Measurements from ENCODE around the gene SLCO4C1. TPM values are rescaled to one million over a fixed set of nuclear protein-coding genes. Genes with fewer than 3 reads are reported as not detected.

The SLCO4C1 gene
- total RNA-seq, 1 experiment from 2014 or later, result 4.8 TPM

DNA sequence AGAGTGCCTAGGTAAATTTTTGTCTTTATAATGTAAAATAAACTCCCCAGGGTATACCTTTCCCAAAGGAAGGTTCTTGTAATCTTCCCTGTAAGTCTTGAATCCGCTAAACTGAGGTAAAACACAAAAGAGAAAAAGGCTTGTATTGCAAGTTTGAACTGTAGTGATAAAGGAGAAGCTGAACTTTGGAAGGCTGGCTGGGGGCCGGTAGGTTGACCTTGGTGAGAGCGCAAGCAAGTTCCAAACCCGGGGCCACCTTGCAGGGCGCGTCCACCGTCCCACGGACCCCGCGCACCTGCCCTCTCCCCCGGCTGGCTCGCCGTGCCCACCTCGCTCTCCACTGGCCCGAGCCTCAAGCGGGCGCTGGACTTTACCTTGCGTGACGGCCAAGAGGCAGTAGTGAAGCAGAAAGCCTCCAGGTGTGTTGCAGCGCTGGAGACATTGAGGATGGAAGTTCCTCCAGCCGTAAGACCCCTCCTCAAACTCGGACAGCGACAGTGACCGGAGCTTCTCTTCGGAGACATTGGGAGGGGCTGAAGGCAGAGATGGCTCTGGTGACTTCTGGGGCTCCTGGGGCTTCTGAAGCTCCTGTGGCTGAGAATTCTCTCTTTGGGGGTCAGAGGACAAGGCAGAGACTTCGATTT lies 428 bp downstream of the SLCO4C1 start:
- peak overlapping the region; percentile 76 for H3K4me2 ChIP-seq (ENCODE audit: insufficient read depth, insufficient read length, low read length)
- H3K23me2 ChIP-seq (ENCODE audit: insufficient read length, low read depth, low read length, poor library complexity, severe bottlenecking), result peaks cover 4% of the 10 kb centered on the region
- no peak overlapping the region for H3K27ac ChIP-seq (ENCODE audit: insufficient read length, low read depth, low read length)
- H3K14ac ChIP-seq (ENCODE audit: insufficient read depth, low read length), result peak overlapping the region; percentile 44; the same call in 1 of the 2 replicates
- no peaks in the 10 kb centered on the region for H3K27me3 ChIP-seq (ENCODE audit: insufficient read depth, low read length)
- H2BK20ac ChIP-seq (ENCODE audit: low read depth, low read length, poor library complexity, severe bottlenecking), result no peak overlapping the region
- no peak overlapping the region for H4K91ac ChIP-seq (ENCODE audit: insufficient read length, low read depth, low read length)
- H3T11ph ChIP-seq (ENCODE audit: low read length), result no peak overlapping the region
- H3K23ac ChIP-seq (ENCODE audit: insufficient read length, low read depth, low read length), result no peak overlapping the region
- H4K5ac ChIP-seq (ENCODE audit: insufficient read length, low read depth, low read length), result no peak overlapping the region
- H2BK15ac ChIP-seq (ENCODE audit: low read depth, low read length), result no peak overlapping the region
- no peaks in the 10 kb centered on the region for H3K36me3 Mint-ChIP-seq (ENCODE audit: insufficient read depth in 1 of 3, low read depth in 3 of 3)
- no peaks in the 10 kb centered on the region for H3K79me1 ChIP-seq (ENCODE audit: insufficient read depth, low read depth, low read length, poor library complexity, severe bottlenecking)
- peak overlapping the region; percentile 10 to 94 (median 84); a peak in 5 of 7 replicates for H3K27ac Mint-ChIP-seq
- no peak overlapping the region for H2AFZ ChIP-seq (ENCODE audit: low read length)
- no peaks in the 10 kb centered on the region for H4K20me1 ChIP-seq (ENCODE audit: control insufficient read depth, insufficient read depth, insufficient read length)
- peaks cover 19 to 20% of the 10 kb centered on the region in 2 experiments for H3K4me1 Mint-ChIP-seq
- H3K4me3 Mint-ChIP-seq, result peak overlapping the region; percentile 82 to 95
- H3K9ac ChIP-seq (ENCODE audit: extremely low read depth, insufficient read length, low read length), result peak overlapping the region; percentile 36
- H2BK5ac ChIP-seq (ENCODE audit: insufficient read length, low read length), result no peak overlapping the region
- H3K27me3 Mint-ChIP-seq (ENCODE audit: low read depth), result peaks cover 14% of the 10 kb centered on the region
- H3K79me2 ChIP-seq (ENCODE audit: insufficient read depth, low read length), result no peaks in the 10 kb centered on the region
- peak; percentile 60 for DNase-seq
- no peak overlapping the region for H3K4ac ChIP-seq (ENCODE audit: low read depth, low read length)
- H2AK5ac ChIP-seq (ENCODE audit: insufficient read length, low read length), result no peak overlapping the region
- H3K4me1 ChIP-seq (ENCODE audit: insufficient read depth, low read length), result no peaks in the 10 kb centered on the region; the same call in 1 of the 2 replicates
- H3K9me3 ChIP-seq (ENCODE audit: control insufficient read depth, low read depth, low read length), result no peaks in the 10 kb centered on the region
- H2BK120ac ChIP-seq (ENCODE audit: low read depth, low read length, poor library complexity, severe bottlenecking), result no peak overlapping the region
- H3K56ac ChIP-seq (ENCODE audit: insufficient read length, low read depth, low read length), result no peak overlapping the region
- WGBS (ENCODE audit: extremely low coverage, insufficient read length, low lambda C conversion rate), result no CpG with 5 or more reads among the region's 26 CpGs
- H2BK12ac ChIP-seq (ENCODE audit: insufficient read length, low read depth, low read length), result no peak overlapping the region
- TF ChIP-seq, protein P1, sequence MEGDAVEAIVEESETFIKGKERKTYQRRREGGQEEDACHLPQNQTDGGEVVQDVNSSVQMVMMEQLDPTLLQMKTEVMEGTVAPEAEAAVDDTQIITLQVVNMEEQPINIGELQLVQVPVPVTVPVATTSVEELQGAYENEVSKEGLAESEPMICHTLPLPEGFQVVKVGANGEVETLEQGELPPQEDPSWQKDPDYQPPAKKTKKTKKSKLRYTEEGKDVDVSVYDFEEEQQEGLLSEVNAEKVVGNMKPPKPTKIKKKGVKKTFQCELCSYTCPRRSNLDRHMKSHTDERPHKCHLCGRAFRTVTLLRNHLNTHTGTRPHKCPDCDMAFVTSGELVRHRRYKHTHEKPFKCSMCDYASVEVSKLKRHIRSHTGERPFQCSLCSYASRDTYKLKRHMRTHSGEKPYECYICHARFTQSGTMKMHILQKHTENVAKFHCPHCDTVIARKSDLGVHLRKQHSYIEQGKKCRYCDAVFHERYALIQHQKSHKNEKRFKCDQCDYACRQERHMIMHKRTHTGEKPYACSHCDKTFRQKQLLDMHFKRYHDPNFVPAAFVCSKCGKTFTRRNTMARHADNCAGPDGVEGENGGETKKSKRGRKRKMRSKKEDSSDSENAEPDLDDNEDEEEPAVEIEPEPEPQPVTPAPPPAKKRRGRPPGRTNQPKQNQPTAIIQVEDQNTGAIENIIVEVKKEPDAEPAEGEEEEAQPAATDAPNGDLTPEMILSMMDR (conservative IDR thresholded peaks at IDR 0.05), result no peak
- H4K8ac ChIP-seq (replicated peaks; ENCODE audit: insufficient read length, low read depth, low read length), result no peak overlapping the region
- H3K9me3 Mint-ChIP-seq, result no peaks in the 10 kb centered on the region
- peak overlapping the region; percentile 32 for H3K18ac ChIP-seq (ENCODE audit: insufficient read length, low read depth, low read length)
